Measurements from ENCODE around the gene NBEAL2.

NBEAL2 gene

DNA sequence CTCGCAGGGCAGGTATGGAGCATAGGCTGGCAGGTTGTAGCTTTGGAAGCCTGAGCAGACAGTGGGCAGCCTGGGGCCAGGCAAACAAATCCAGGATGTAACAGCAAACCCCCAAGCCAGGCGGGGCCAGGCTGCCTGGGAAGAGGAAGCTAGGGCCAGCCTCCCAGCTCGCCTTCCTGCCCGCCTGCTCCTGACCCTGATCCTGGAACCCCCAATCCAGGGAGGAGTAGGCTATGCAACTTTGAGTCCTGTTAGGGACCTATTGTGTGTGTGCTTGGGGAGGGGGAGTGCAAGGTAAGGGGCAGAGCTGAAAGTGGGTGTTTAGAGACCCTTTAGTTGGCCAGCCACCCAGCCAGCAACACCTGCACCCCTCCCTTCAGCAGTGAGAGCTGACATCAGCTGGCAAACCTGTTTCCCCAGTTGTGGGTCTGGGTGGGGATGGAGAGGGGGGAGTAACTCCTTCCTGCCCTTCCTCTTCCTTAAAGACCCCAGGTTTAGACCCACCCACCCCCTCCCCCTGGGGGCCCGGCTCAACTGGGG, 2.5 kb downstream of the NBEAL2 start:
- TF ChIP-seq ZC3H10 (CRISPR knock-in tag; IDR thresholded peaks at IDR 0.05), result no peak
- TF ChIP-seq ISL1 (CRISPR knock-in tag; IDR thresholded peaks at IDR 0.05), result no peak
- no peak for TF ChIP-seq ZNF8 (CRISPR knock-in tag; IDR thresholded peaks at IDR 0.05)
- ATAC-seq, result no peak

GRCh38 chr3:46982546-46982945, 3.1 kb downstream of the NBEAL2 start:
- TF ChIP-seq ZC3H10 (CRISPR knock-in tag; IDR thresholded peaks at IDR 0.05) (no peak), SNAI2 (CRISPR knock-in tag; IDR thresholded peaks at IDR 0.05) (no peak), ZNF8 (CRISPR knock-in tag; IDR thresholded peaks at IDR 0.05) (no peak), TCF4 (CRISPR knock-in tag; IDR thresholded peaks at IDR 0.05; ENCODE audit: borderline replicate concordance) (no peak), ZFP3 (CRISPR knock-in tag; IDR thresholded peaks at IDR 0.05) (no peak), CSDC2 (CRISPR knock-in tag; IDR thresholded peaks at IDR 0.05) (no peak), PATZ1 (CRISPR knock-in tag; IDR thresholded peaks at IDR 0.05; ENCODE audit: borderline replicate concordance) (no peak), TOX (CRISPR knock-in tag; IDR thresholded peaks at IDR 0.05; ENCODE audit: borderline replicate concordance) (no peak), ZNF70 (CRISPR knock-in tag; IDR thresholded peaks at IDR 0.05) (no peak), ESRRG (CRISPR knock-in tag; IDR thresholded peaks at IDR 0.05) (no peak)
- TF ChIP-seq, protein P1, sequence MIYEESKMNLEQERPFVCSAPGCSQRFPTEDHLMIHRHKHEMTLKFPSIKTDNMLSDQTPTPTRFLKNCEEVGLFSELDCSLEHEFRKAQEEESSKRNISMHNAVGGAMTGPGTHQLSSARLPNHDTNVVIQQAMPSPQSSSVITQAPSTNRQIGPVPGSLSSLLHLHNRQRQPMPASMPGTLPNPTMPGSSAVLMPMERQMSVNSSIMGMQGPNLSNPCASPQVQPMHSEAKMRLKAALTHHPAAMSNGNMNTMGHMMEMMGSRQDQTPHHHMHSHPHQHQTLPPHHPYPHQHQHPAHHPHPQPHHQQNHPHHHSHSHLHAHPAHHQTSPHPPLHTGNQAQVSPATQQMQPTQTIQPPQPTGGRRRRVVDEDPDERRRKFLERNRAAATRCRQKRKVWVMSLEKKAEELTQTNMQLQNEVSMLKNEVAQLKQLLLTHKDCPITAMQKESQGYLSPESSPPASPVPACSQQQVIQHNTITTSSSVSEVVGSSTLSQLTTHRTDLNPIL (CRISPR knock-in tag; IDR thresholded peaks at IDR 0.05; ENCODE audit: low read depth), result no peak
- ATAC-seq, result no peak

DNA sequence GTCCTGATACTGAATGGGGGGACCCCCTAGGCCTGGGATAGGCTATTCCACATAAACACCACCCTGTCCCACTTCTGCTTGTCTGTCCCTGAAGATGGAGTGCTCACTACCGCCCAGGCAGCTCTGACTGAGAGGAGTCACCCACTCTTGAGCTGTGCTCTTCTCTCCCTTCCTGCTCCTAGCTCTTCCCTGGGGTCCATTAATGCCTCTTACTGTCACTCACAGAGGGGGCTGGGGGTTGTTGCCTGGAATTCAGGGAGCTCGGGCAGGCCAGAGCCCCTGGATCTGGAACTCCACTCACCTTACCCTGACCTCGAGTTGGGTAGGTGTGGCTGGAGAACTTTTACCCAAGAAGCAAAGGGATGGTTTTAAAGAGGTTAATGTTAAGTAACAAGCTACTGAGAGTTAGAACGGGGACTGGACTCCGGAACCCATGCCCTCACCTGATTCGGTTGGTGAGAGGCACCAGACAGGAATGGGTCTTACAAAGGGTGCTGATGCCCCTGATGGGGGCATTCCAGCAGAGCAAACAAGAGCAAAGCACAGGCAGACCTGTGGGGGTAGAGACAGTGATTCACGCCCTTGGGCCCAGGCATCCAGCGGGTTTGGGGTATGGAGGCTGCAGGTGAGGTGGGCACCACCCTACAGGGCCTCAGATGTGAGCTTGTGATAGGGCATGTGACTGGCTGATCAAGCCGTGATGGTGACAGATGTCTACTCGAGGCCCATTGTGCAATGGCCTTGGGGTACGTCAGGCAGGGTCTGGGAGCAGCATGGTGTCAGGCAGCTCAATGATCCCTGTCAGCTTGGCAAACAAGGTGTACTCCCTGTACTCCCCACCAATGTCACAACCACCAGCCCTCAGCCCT, 5.4 kb downstream of the NBEAL2 start:
- TF ChIP-seq ZNF8 (CRISPR knock-in tag; IDR thresholded peaks at IDR 0.05) (no peak), ZFP30 (CRISPR knock-in tag; IDR thresholded peaks at IDR 0.05) (no peak), SNAI2 (CRISPR knock-in tag; IDR thresholded peaks at IDR 0.05) (no peak), ARNTL (CRISPR knock-in tag; IDR thresholded peaks at IDR 0.05; ENCODE audit: borderline replicate concordance, low read depth) (no peak), GLIS3 (CRISPR knock-in tag; IDR thresholded peaks at IDR 0.05) (no peak), TOX (CRISPR knock-in tag; IDR thresholded peaks at IDR 0.05; ENCODE audit: borderline replicate concordance) (no peak), BACH2 (CRISPR knock-in tag; IDR thresholded peaks at IDR 0.05; ENCODE audit: borderline replicate concordance) (no peak)
- no peak for ATAC-seq

DNA sequence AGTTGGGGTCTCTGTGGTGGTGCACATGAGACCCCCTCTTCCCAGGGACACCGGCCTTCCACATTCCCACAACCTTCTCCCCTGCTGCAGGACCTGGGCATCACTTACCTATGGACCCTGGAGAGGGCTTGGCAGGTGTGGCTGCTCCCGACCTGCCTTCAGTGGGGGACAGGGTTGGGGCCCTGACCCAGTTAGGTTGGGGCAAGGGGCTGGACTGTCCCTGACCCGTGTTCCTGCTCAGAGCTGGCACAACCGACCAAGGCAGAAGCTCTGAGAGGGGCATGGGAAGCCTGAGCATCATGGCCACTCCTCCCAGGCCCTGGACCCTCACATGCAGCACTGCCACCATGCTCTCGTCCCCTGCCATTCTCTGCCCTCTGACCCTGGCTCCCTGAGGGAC, 6.1 kb downstream of the NBEAL2 start:
- no peak for TF ChIP-seq PPARA (CRISPR knock-in tag; IDR thresholded peaks at IDR 0.05; ENCODE audit: borderline replicate concordance)
- TF ChIP-seq, protein P2, sequence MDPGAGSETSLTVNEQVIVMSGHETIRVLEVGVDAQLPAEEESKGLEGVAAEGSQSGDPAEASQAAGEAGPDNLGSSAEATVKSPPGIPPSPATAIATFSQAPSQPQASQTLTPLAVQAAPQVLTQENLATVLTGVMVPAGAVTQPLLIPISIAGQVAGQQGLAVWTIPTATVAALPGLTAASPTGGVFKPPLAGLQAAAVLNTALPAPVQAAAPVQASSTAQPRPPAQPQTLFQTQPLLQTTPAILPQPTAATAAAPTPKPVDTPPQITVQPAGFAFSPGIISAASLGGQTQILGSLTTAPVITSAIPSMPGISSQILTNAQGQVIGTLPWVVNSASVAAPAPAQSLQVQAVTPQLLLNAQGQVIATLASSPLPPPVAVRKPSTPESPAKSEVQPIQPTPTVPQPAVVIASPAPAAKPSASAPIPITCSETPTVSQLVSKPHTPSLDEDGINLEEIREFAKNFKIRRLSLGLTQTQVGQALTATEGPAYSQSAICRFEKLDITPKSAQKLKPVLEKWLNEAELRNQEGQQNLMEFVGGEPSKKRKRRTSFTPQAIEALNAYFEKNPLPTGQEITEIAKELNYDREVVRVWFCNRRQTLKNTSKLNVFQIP (CRISPR knock-in tag; IDR thresholded peaks at IDR 0.05; ENCODE audit: borderline replicate concordance, low read depth), result no peak
- no peak for TF ChIP-seq GLIS3 (CRISPR knock-in tag; IDR thresholded peaks at IDR 0.05)
- TF ChIP-seq ESRRG (CRISPR knock-in tag; IDR thresholded peaks at IDR 0.05), result no peak
- TF ChIP-seq ZC3H10 (CRISPR knock-in tag; IDR thresholded peaks at IDR 0.05), result no peak
- no peak for TF ChIP-seq CSDC2 (CRISPR knock-in tag; IDR thresholded peaks at IDR 0.05)
- TF ChIP-seq, protein P1 (CRISPR knock-in tag; IDR thresholded peaks at IDR 0.05; ENCODE audit: low read depth), result no peak
- TF ChIP-seq, protein P3, sequence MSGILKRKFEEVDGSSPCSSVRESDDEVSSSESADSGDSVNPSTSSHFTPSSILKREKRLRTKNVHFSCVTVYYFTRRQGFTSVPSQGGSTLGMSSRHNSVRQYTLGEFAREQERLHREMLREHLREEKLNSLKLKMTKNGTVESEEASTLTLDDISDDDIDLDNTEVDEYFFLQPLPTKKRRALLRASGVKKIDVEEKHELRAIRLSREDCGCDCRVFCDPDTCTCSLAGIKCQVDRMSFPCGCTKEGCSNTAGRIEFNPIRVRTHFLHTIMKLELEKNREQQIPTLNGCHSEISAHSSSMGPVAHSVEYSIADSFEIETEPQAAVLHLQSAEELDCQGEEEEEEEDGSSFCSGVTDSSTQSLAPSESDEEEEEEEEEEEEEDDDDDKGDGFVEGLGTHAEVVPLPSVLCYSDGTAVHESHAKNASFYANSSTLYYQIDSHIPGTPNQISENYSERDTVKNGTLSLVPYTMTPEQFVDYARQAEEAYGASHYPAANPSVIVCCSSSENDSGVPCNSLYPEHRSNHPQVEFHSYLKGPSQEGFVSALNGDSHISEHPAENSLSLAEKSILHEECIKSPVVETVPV (CRISPR knock-in tag; IDR thresholded peaks at IDR 0.05), result no peak
- TF ChIP-seq ZNF8 (CRISPR knock-in tag; IDR thresholded peaks at IDR 0.05), result no peak
- ATAC-seq, result no peak
